Measurements from ENCODE around the gene STX19.

DNA sequence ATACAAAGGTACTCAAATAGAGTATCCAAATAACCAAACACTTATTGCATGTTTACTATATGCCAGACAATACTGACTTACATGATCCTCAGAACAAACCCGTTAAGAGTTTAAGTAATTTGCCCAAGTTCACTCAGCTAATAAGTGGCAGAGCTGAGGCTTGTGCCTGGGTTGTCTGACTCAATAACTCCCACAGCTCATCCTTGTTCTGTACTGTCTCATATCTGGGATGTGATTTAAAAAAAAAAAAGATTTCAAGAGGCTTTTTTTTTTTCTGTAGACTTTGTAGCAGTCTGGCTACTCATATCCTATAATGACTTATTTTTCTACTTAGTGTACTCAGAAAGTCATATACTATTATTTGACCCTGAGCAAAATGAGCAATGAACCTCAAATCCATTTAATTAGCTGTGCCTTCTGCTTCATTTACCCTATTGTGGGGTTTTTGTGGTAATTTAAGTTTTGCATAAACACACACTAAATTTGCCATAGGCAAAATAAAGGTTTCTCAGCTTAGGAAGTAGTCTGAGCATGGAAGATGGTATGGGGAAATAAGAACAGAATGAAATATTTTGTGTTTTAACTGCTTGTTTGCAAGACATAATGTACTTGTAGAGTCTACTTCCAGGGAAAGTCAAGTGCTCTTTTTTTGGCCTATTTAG is 37.6 kb upstream of the STX19 start:
- no peak for TF ChIP-seq EP300 (IDR thresholded peaks at IDR 0.05)
- TF ChIP-seq CTCF (IDR thresholded peaks at IDR 0.05) = no peak
